ENCODE results near the gene MPHOSPH6. TPM values are rescaled to one million over a fixed set of nuclear protein-coding genes. Genes with fewer than 3 reads are reported as not detected.
"Not testable (repeated sequence)": the region's sequence is repeated elsewhere in the genome, so short reads cannot be mapped to it uniquely, and the experiment has no call there.

MPHOSPH6 gene
- total and polyA plus RNA-seq, 8 donors, result 1.9 to 15.3 (median 6.9) TPM

- intact Hi-C loops (cut with DNase I), result no loop called here
- WGBS, 2 donors, result 92 to 94% methylated on average over 2 of the region's 2 CpGs
These were observed 20.5 kb downstream of the MPHOSPH6 start for GRCh38 chr16:82149536-82149935.

GRCh38 chr16:82147546-82147945 is 22.5 kb downstream of the MPHOSPH6 start:
- intact Hi-C loops (cut with DNase I), result no loop called here
- ATAC-seq (no peak), DNase-seq (no peak), FAIRE-seq (no peak)
- Histone ChIP-seq H3K36me3 (no peaks in the 10 kb centered on the region), H3K27ac (no peak overlapping the region), H3K27me3 (no peaks in the 10 kb centered on the region), H3K4me3 (no peak overlapping the region), H3K9me3 (no peaks in the 10 kb centered on the region), H3K4me1 (no peaks in the 10 kb centered on the region)
- WGBS, 2 donors, result 97 to 99% methylated on average over 5 of the region's 5 CpGs
- TF ChIP-seq CTCF (IDR thresholded peaks at IDR 0.05), result no peak

More at GRCh38 chr16:82149536-82149935, 20.5 kb downstream of the MPHOSPH6 start:
- no peak overlapping the region for H3K4me3 ChIP-seq
- no peak overlapping the region for H3K27ac ChIP-seq
- no peaks in the 10 kb centered on the region for H3K36me3 ChIP-seq
- no peak for DNase-seq
- no peaks in the 10 kb centered on the region for H3K9me3 ChIP-seq
- no peak for FAIRE-seq
- ATAC-seq, result no peak
- no peaks in the 10 kb centered on the region for H3K4me1 ChIP-seq
- no peak for TF ChIP-seq CTCF (IDR thresholded peaks at IDR 0.05)
- H3K27me3 ChIP-seq, result no peaks in the 10 kb centered on the region

- FAIRE-seq, result no peak
- 78% methylated on average over 5 of the region's 5 CpGs for WGBS, 2 donors
- no peak for DNase-seq
These were observed 23.1 kb downstream of the MPHOSPH6 start for GRCh38 chr16:82146957-82147356.

GRCh38 chr16:82146556-82146955 is 23.5 kb downstream of the MPHOSPH6 start:
- no peak for ATAC-seq
- Histone ChIP-seq H3K4me3 (no peak overlapping the region), H3K4me1 (no peaks in the 10 kb centered on the region), H3K27me3 (no peaks in the 10 kb centered on the region), H3K27ac (no peak overlapping the region), H3K36me3 (no peaks in the 10 kb centered on the region), H3K9me3 (no peaks in the 10 kb centered on the region)
- 64 to 85% methylated on average over 3 of the region's 3 CpGs for WGBS, 2 donors
- intact Hi-C loops (cut with DNase I), result no loop called here
- TF ChIP-seq CTCF (IDR thresholded peaks at IDR 0.05), result no peak
- no peak for DNase-seq
- FAIRE-seq, result no peak

More at GRCh38 chr16:82146957-82147356, 23.1 kb downstream of the MPHOSPH6 start:
- H3K9me3 ChIP-seq, result no peaks in the 10 kb centered on the region
- ATAC-seq, result no peak
- TF ChIP-seq CTCF (IDR thresholded peaks at IDR 0.05), result no peak
- no peaks in the 10 kb centered on the region for H3K36me3 ChIP-seq
- no peak overlapping the region for H3K4me3 ChIP-seq
- no peaks in the 10 kb centered on the region for H3K27me3 ChIP-seq
- intact Hi-C loops (cut with DNase I), result no loop called here
- no peak overlapping the region for H3K27ac ChIP-seq
- H3K4me1 ChIP-seq, result no peaks in the 10 kb centered on the region

- FAIRE-seq; H3K27ac ChIP-seq; DNase-seq; H3K4me1 ChIP-seq; ATAC-seq; H3K36me3 ChIP-seq; intact Hi-C loops (cut with DNase I); H3K27me3 ChIP-seq; H3K9me3 ChIP-seq: not testable (repeated sequence)
- 64 to 79% methylated on average over 19 of the region's 19 CpGs for WGBS, 2 donors
- H3K4me3 ChIP-seq, result peak overlapping the region in 1 of 4 donors; percentile 22
These were observed 30.8 kb downstream of the MPHOSPH6 start for GRCh38 chr16:82139286-82139571.
